ENCODE measurements around the gene LRFN3.
"Not testable (repeated sequence)": the region's sequence is repeated elsewhere in the genome, so short reads cannot be mapped to it uniquely, and the experiment has no call there.

The LRFN3 gene

GRCh38 chr19:35908010-35908441 lies 28.1 kb upstream of the LRFN3 start, which contains the start of gene TYROBP:
Gene TYROBP (minus strand): TSS chr19:35908295. CDS start chr19:35908228, 67 bp downstream.
- no peak for DNase-seq

GRCh38 chr19:35908973-35909683 lies 27.0 kb upstream of the LRFN3 start:
- DNase-seq, result no peak

- no peak for DNase-seq
Measured at GRCh38 chr19:35909684-35910035, 26.5 kb upstream of the LRFN3 start.

GRCh38 chr19:35910355-35910754 lies 25.8 kb upstream of the LRFN3 start:
- not testable (repeated sequence) for DNase-seq

GRCh38 chr19:35911173-35911572 lies 25.0 kb upstream of the LRFN3 start:
- no peak for DNase-seq

- no peak for DNase-seq
Measured at GRCh38 chr19:35911790-35912189, 24.4 kb upstream of the LRFN3 start.

GRCh38 chr19:35913589-35913988 lies 22.6 kb upstream of the LRFN3 start:
- DNase-seq, result no peak

GRCh38 chr19:35915443-35915842 lies 20.7 kb upstream of the LRFN3 start:
- DNase-seq, result no peak

- no peak for DNase-seq
Measured at GRCh38 chr19:35919306-35919705, 16.9 kb upstream of the LRFN3 start.

GRCh38 chr19:35921012-35921411 lies 15.2 kb upstream of the LRFN3 start:
- no peak for DNase-seq

- no peak for DNase-seq
Measured at GRCh38 chr19:35925501-35925900, 10.7 kb upstream of the LRFN3 start.

- DNase-seq, result no peak
Measured at GRCh38 chr19:35928507-35928906, 7.7 kb upstream of the LRFN3 start.

GRCh38 chr19:35929876-35930275 lies 6.3 kb upstream of the LRFN3 start:
- DNase-seq, result no peak

GRCh38 chr19:35931161-35931873 lies 4.9 kb upstream of the LRFN3 start:
- peak; percentile 98 to 99 for DNase-seq

- DNase-seq, result no peak
Measured at GRCh38 chr19:35931874-35932202, 4.3 kb upstream of the LRFN3 start.

- no peak for DNase-seq
Measured at GRCh38 chr19:35932291-35932936, 3.8 kb upstream of the LRFN3 start.

- no peak for DNase-seq
Measured at GRCh38 chr19:35936738-35937268, 629 bp downstream of the LRFN3 start.

- no peak for DNase-seq
Measured at GRCh38 chr19:35937345-35938281, 1.4 kb downstream of the LRFN3 start.

- DNase-seq, result no peak
Measured at GRCh38 chr19:35938282-35939224, 2.4 kb downstream of the LRFN3 start.

GRCh38 chr19:35939307-35940077 lies 3.3 kb downstream of the LRFN3 start:
- no peak for DNase-seq

All from activated CD4-positive, alpha-beta T cell treated with anti-CD3 and anti-CD28 coated beads, Interleukin-2, amount 50 U/mL, for 4 hours (primary cell).